Erythroblast (primary cell): ENCODE data around the gene SLC36A3.

Experiments
- GATA1 ChIP-seq: IDR thresholded peaks from 2 replicates; pipeline ENCODE4 v1.6.1; 2011; ENCODE audit warnings: low read depth, mild to moderate bottlenecking, control low read depth, low read length, moderate library complexity
- POLR2A ChIP-seq: IDR thresholded peaks from 2 replicates; pipeline ENCODE4 v1.6.1; 2011; ENCODE audit warnings: mild to moderate bottlenecking, low read length

DNA sequence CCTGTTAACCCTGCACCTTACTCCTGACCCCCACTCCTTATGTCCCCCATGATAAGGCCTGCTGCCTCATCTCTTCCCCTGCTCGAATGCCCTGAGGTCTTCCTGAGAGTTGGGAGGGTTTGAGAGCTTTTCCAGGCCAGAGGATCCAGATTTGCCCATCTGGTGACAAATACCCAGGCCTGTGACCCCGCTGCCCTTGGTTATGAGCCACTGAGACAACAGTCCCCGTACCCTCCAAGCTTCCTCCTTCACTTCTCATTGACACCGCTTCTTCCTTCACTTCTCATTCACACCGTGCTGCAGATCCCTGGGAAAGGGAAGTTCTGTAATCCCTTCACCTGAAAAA, 50.0 kb downstream of the SLC36A3 start:
- TF ChIP-seq GATA1: no peak
- TF ChIP-seq POLR2A: no peak
